Measurements from ENCODE around the gene CD99L2. TPM values are rescaled to one million over a fixed set of nuclear protein-coding genes. Genes with fewer than 3 reads are reported as not detected.

CD99L2 gene
- total RNA-seq, 1 experiment from 2014 or later: 42.4 TPM

DNA sequence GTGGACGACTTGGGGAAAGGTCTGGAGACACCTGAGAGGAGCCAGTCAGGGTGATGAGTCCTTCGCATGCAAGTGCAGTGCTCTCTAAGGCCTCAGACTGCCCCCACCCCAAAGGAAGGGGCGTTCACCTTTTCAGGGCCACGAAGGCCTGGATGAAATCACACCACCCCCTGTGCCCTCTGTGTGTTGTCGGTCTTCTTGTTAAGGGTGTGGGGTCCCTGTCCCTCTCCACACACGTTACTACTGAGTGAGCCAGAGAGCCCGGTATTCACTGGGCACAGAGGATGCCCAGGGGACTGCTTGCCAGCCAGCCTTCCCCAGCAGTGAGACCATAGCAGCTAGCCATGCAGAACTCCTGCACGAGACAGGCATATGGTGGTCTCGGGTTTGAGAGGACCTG is 133.2 kb downstream of the CD99L2 start:
- ChIA-PET POLR2A (no interaction called here), CTCF (no interaction called here)
- BruUV-seq (replicated peaks): no TSS peak
- Mint-ChIP-seq H3K9me3 (ENCODE audit: unreplicated experiment) (no peaks in the 10 kb centered on the region), H3K36me3 (ENCODE audit: insufficient read depth, unreplicated experiment) (peaks cover 50% of the 10 kb centered on the region), H3K27ac (ENCODE audit: low read depth, unreplicated experiment) (no peak overlapping the region), H3K27me3 (ENCODE audit: insufficient read depth, unreplicated experiment) (no peaks in the 10 kb centered on the region), H3K4me1 (ENCODE audit: insufficient read depth, unreplicated experiment) (no peaks in the 10 kb centered on the region), H3K4me3 (ENCODE audit: unreplicated experiment) (no peak overlapping the region)
- intact Hi-C loops (cut with micrococcal nuclease): no loop called here
- no peak for DNase-seq (ENCODE audit: unreplicated experiment)
- TF ChIP-seq, protein P1, sequence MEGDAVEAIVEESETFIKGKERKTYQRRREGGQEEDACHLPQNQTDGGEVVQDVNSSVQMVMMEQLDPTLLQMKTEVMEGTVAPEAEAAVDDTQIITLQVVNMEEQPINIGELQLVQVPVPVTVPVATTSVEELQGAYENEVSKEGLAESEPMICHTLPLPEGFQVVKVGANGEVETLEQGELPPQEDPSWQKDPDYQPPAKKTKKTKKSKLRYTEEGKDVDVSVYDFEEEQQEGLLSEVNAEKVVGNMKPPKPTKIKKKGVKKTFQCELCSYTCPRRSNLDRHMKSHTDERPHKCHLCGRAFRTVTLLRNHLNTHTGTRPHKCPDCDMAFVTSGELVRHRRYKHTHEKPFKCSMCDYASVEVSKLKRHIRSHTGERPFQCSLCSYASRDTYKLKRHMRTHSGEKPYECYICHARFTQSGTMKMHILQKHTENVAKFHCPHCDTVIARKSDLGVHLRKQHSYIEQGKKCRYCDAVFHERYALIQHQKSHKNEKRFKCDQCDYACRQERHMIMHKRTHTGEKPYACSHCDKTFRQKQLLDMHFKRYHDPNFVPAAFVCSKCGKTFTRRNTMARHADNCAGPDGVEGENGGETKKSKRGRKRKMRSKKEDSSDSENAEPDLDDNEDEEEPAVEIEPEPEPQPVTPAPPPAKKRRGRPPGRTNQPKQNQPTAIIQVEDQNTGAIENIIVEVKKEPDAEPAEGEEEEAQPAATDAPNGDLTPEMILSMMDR (IDR thresholded peaks at IDR 0.05; ENCODE audit: unreplicated experiment): no peak

DNA sequence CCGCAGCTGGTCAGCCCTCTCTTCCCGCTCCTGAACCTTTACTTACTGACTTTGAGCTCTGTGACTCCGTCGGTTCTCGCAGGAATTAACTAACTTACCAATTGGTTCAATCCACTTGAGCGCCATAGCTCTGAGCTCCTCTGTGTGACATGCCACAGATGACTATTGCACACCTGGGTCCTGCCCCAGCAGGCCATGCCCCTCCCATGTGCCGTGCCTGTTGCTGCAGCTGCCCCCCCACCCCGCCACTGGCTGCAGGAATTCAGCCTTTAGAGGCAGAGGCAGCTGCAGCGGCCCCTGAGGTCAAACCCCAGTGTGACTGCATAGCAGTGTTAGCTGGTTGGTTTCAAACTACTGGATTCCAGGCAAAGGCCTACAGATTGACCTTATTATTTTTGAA is 134.7 kb downstream of the CD99L2 start:
- Mint-ChIP-seq H3K4me3 (ENCODE audit: unreplicated experiment) (no peak overlapping the region), H3K36me3 (ENCODE audit: insufficient read depth, unreplicated experiment) (peaks cover 49% of the 10 kb centered on the region), H3K9me3 (ENCODE audit: unreplicated experiment) (no peaks in the 10 kb centered on the region), H3K4me1 (ENCODE audit: insufficient read depth, unreplicated experiment) (no peaks in the 10 kb centered on the region), H3K27ac (ENCODE audit: low read depth, unreplicated experiment) (no peak overlapping the region), H3K27me3 (ENCODE audit: insufficient read depth, unreplicated experiment) (peaks cover under 1% of the 10 kb centered on the region)
- DNase-seq (ENCODE audit: unreplicated experiment): no peak
- POLR2A ChIA-PET: interaction anchor here (0.5 to 0.7 kb wide), 2 partner anchors 228 to 810 kb away, joined by 4 to 5 read pairs; no protein-coding TSS in a partner anchor
- intact Hi-C loops (cut with micrococcal nuclease): no loop called here
- CTCF ChIA-PET: interaction anchor here (1.2 to 1.3 kb wide), 2 partner anchors 8 to 319 kb away, joined by 4 read pairs; no protein-coding TSS in a partner anchor
- BruUV-seq (replicated peaks): no TSS peak
- TF ChIP-seq, protein P1 (IDR thresholded peaks at IDR 0.05; ENCODE audit: unreplicated experiment): no peak

DNA sequence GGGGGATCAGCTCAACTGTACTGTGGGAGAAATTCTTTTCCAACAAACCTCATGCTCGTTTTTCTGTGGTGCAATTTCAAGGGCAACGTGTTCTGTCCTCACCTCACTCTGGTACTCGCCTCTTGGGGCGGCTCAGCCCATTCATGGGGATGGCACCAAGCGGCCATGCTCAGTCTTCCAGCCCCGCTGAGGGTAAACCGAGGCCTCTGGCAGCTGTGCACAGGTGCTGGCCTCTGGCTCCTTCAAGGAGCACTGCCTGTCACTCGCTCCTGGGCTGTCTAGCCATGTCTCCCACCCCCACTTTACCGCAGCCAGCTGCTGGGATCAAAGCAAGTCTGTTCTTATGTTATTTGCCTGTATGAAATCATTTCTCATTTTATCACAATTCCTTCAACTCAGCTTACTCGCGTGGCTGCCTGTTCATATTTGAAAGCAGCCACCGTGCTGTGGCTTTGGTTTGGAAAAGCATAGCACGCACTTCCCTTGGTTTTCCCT is 135.1 kb downstream of the CD99L2 start:
- TF ChIP-seq, protein P1 (IDR thresholded peaks at IDR 0.05; ENCODE audit: unreplicated experiment): no peak
- no peak for DNase-seq (ENCODE audit: unreplicated experiment)
- ChIA-PET POLR2A (interaction anchor here (0.8 kb wide), 1 partner anchor 229 kb away, joined by 3 read pairs; no protein-coding TSS in a partner anchor), CTCF (interaction anchor here (0.8 to 1.3 kb wide), 3 partner anchors 9 to 320 kb away, joined by 3 to 4 read pairs (median 4); no protein-coding TSS in a partner anchor)
- no TSS peak for BruUV-seq (replicated peaks)
- no peak overlapping the region for H3K4me3 Mint-ChIP-seq (ENCODE audit: unreplicated experiment)
- intact Hi-C loops (cut with micrococcal nuclease): no loop called here
- H3K9me3 Mint-ChIP-seq (ENCODE audit: unreplicated experiment): no peaks in the 10 kb centered on the region
- no peaks in the 10 kb centered on the region for H3K4me1 Mint-ChIP-seq (ENCODE audit: insufficient read depth, unreplicated experiment)
- H3K27ac Mint-ChIP-seq (ENCODE audit: low read depth, unreplicated experiment): no peak overlapping the region
- peaks cover 5% of the 10 kb centered on the region for H3K27me3 Mint-ChIP-seq (ENCODE audit: insufficient read depth, unreplicated experiment)
- peaks cover 48% of the 10 kb centered on the region for H3K36me3 Mint-ChIP-seq (ENCODE audit: insufficient read depth, unreplicated experiment)

DNA sequence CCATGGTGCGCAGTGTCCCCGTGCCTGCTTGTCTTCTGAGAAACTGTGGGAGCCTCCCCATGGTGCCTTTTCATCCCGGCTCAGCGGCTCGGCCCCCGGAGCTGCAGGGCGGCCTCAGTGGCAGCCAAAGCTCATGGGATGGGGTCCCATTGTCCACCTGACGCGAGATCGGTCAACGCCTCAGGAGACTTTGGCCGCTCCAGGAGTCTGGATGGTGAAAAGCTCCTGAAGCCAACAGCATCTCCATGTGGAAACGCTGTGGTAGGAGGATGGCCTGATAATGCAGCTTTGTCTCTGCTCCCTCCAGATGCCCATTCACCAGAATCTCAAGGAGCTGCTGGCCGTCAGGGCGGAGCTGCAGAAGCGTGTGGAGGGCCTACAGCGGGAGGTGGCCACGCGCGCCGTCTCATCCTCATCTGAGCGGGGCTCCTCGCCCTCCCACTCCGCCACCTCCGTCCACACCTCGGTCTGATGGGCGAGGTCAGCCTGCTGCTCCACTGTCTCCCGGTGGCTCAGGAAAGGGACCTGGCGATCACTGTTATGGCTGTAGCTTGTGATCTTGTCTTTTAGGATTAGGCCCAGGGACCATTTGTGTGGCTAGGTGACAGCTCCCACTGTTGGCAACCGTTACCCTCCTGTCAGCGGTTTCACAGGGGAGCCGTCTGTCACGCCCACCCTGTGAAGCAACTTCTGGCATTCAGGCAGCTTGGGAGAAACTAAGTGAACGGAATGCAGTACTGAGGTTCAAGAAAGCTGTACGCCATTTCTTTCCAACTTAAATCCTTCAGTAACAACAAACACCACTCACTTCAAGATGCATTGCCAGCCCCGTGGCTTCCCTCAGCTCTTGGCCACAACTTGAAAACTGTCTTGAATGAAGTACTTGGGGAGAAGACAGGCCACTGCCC is 136.0 kb downstream of the CD99L2 start:
- Mint-ChIP-seq H3K27ac (ENCODE audit: low read depth, unreplicated experiment) (no peak overlapping the region), H3K27me3 (ENCODE audit: insufficient read depth, unreplicated experiment) (peaks cover 12% of the 10 kb centered on the region), H3K36me3 (ENCODE audit: insufficient read depth, unreplicated experiment) (peaks cover 46% of the 10 kb centered on the region), H3K4me1 (ENCODE audit: insufficient read depth, unreplicated experiment) (no peaks in the 10 kb centered on the region), H3K4me3 (ENCODE audit: unreplicated experiment) (no peak overlapping the region), H3K9me3 (ENCODE audit: unreplicated experiment) (no peaks in the 10 kb centered on the region)
- TF ChIP-seq, protein P1 (IDR thresholded peaks at IDR 0.05; ENCODE audit: unreplicated experiment): no peak
- ChIA-PET CTCF (interaction anchor here (0.8 to 2.1 kb wide), 5 partner anchors 8 to 320 kb away, joined by 3 to 9 read pairs (median 4); no protein-coding TSS in a partner anchor), POLR2A (interaction anchor here (0.8 kb wide), 1 partner anchor 230 kb away, joined by 3 read pairs; no protein-coding TSS in a partner anchor)
- DNase-seq (ENCODE audit: unreplicated experiment): no peak
- BruUV-seq (replicated peaks): no TSS peak
- intact Hi-C loops (cut with micrococcal nuclease): no loop called here
